WTC11 (cell line): ENCODE data around the gene PDE4A. TPM values are rescaled to one million over a fixed set of nuclear protein-coding genes. Genes with fewer than 3 reads are reported as not detected.
A peak's percentile ranks its signal among the peaks of the same experiment; 100 is the strongest.

ENCODE experiments used
- ATAC-seq: fragments of 200-7000 bp; cut with Tn5 transposase; 2 replicates; pipeline ENCODE4 v1.10.0; 2021; ENCODE audit warnings: mild to moderate bottlenecking, moderate library complexity
- CTCF ChIA-PET: fragments of 300-600 bp; sonication (Branson Sonifier 250); formaldehyde crosslinking; loops from one replicate; lab custom pipeline; 2021; ENCODE audit warnings: antibody characterized with exemption; lab: Charles Lee
- POLR2A ChIA-PET: fragments of 350-600 bp; sonication (Branson Sonifier 250); formaldehyde crosslinking; loops from one replicate; lab custom pipeline; 2021; ENCODE audit warnings: antibody characterized with exemption; lab: Charles Lee
- DNase-seq: peaks from one replicate; pipeline ENCODE4 v3.0.0; 2021; ENCODE audit warnings: low spot score
- H3K27ac Mint-ChIP-seq: 2 replicates; pipeline ENCODE4 v1.8.0; 2021; ENCODE audit warnings: mixed read lengths
- H3K27me3 Mint-ChIP-seq: 2 replicates; pipeline ENCODE4 v1.8.0; 2021; ENCODE audit warnings: low read depth, mild to moderate bottlenecking, moderate library complexity, mixed read lengths
- H3K36me3 Mint-ChIP-seq: 2 replicates; pipeline ENCODE4 v1.8.0; 2021; ENCODE audit warnings: mixed read lengths
- H3K4me1 Mint-ChIP-seq: 2 replicates; pipeline ENCODE4 v1.8.0; 2022; ENCODE audit warnings: mixed read lengths
- H3K4me3 Mint-ChIP-seq: 2 replicates; pipeline ENCODE4 v1.8.0; 2021; ENCODE audit warnings: mild to moderate bottlenecking, moderate library complexity, mixed read lengths
- H3K9me3 Mint-ChIP-seq: 2 replicates; pipeline ENCODE4 v1.8.0; 2021; ENCODE audit warnings: mixed read lengths
- ATF1 ChIP-seq: sonication (generic); formaldehyde crosslinking; IDR thresholded peaks from 2 replicates; pipeline ENCODE4 v1.8.1; 2023; ENCODE audit warnings: mild to moderate bottlenecking, moderate library complexity, missing genetic modification reagents
- CBFB ChIP-seq: sonication (generic); formaldehyde crosslinking; IDR thresholded peaks from 2 replicates; pipeline ENCODE4 v1.8.1; 2022; ENCODE audit warnings: mild to moderate bottlenecking, low read depth, missing genetic modification reagents
- ELF4 ChIP-seq: sonication (generic); formaldehyde crosslinking; IDR thresholded peaks from 2 replicates; pipeline ENCODE4 v1.8.1; 2022; ENCODE audit warnings: low read depth, mild to moderate bottlenecking, moderate library complexity, missing genetic modification reagents
- FOXK1 ChIP-seq: sonication (generic); formaldehyde crosslinking; IDR thresholded peaks from 2 replicates; pipeline ENCODE4 v1.8.0; 2022; ENCODE audit warnings: mild to moderate bottlenecking, moderate library complexity, missing genetic modification reagents
- GRHL2 ChIP-seq: fragments of 250-450 bp; sonication (Bioruptor Pico); IDR thresholded peaks from 2 replicates; pipeline ENCODE4 v1.8.0; 2022; ENCODE audit warnings: mild to moderate bottlenecking, moderate library complexity; ENCODE audit not compliant: insufficient replicate concordance, severe bottlenecking
- KAT7 ChIP-seq: sonication (generic); formaldehyde crosslinking; IDR thresholded peaks from 2 replicates; pipeline ENCODE4 v1.8.1; 2023; ENCODE audit warnings: missing genetic modification reagents, mild to moderate bottlenecking, borderline replicate concordance
- MAX ChIP-seq: sonication (generic); formaldehyde crosslinking; IDR thresholded peaks from 2 replicates; pipeline ENCODE4 v1.8.0; 2022; ENCODE audit warnings: mild to moderate bottlenecking, missing genetic modification reagents
- NR2C2 ChIP-seq: sonication (generic); formaldehyde crosslinking; IDR thresholded peaks from 2 replicates; pipeline ENCODE4 v1.8.0; 2022; ENCODE audit warnings: mild to moderate bottlenecking, missing genetic modification reagents
- NR3C1 ChIP-seq: sonication (generic); formaldehyde crosslinking; conservative IDR thresholded peaks from 2 replicates; pipeline ENCODE4 v1.8.1; 2023; ENCODE audit warnings: low read depth, mild to moderate bottlenecking, missing genetic modification reagents
- OVOL2 ChIP-seq: fragments of 250-450 bp; sonication (Bioruptor Pico); IDR thresholded peaks from 2 replicates; pipeline ENCODE4 v1.9.0; 2021; ENCODE audit warnings: mild to moderate bottlenecking, borderline replicate concordance
- SMAD3 ChIP-seq: sonication (generic); formaldehyde crosslinking; IDR thresholded peaks from 2 replicates; pipeline ENCODE4 v1.8.0; 2022; ENCODE audit warnings: missing genetic modification reagents, mild to moderate bottlenecking, borderline replicate concordance
- SP1 ChIP-seq: sonication (generic); formaldehyde crosslinking; conservative IDR thresholded peaks from 2 replicates; pipeline ENCODE4 v1.8.1; 2022; ENCODE audit warnings: missing genetic modification reagents
- TEAD4 ChIP-seq: sonication (generic); formaldehyde crosslinking; IDR thresholded peaks from 2 replicates; pipeline ENCODE4 v1.8.0; 2022; ENCODE audit warnings: mild to moderate bottlenecking, missing genetic modification reagents
- TP53 ChIP-seq: sonication (generic); formaldehyde crosslinking; IDR thresholded peaks from 2 replicates; pipeline ENCODE4 v1.8.1; 2023; ENCODE audit warnings: mild to moderate bottlenecking, missing genetic modification reagents
- ZBTB21 ChIP-seq: sonication (generic); formaldehyde crosslinking; IDR thresholded peaks from 2 replicates; pipeline ENCODE4 v1.8.1; 2023; ENCODE audit warnings: mild to moderate bottlenecking, missing genetic modification reagents, borderline replicate concordance
- ZNF232 ChIP-seq: sonication (generic); formaldehyde crosslinking; IDR thresholded peaks from 2 replicates; pipeline ENCODE4 v1.8.0; 2022; ENCODE audit warnings: mild to moderate bottlenecking, missing genetic modification reagents
- ZNF512 ChIP-seq: sonication (generic); formaldehyde crosslinking; IDR thresholded peaks from 2 replicates; pipeline ENCODE4 v1.8.1; 2022; ENCODE audit warnings: missing genetic modification reagents, borderline replicate concordance
- total RNA-seq: library from RNA; stranded (reverse); gene quantifications from 3 replicates; pipeline ENCODE4 v1.2.3, GENCODE V29; 2021
- TF ChIP-seq, protein P1 (sequence below): fragments of 250-450 bp; sonication (Bioruptor Pico); IDR thresholded peaks from 2 replicates; pipeline ENCODE4 v1.9.0; 2021; ENCODE audit warnings: moderate library complexity, mild to moderate bottlenecking, inconsistent platforms, borderline replicate concordance
- TF ChIP-seq, protein P2 (sequence below): sonication (generic); formaldehyde crosslinking; IDR thresholded peaks from 2 replicates; pipeline ENCODE4 v1.8.1; 2022; ENCODE audit warnings: low read depth, mild to moderate bottlenecking, moderate library complexity, missing genetic modification reagents, borderline replicate concordance

Gene PDE4A
- total RNA-seq, 1 experiment from 2014 or later: 5.9 TPM

GRCh38 chr19:10421240-10422045 lies 1.1 kb downstream of the PDE4A start:
- DNase-seq (no peak), ATAC-seq (no peak)
- H3K4me3 Mint-ChIP-seq: peak overlapping the region; percentile 4
- H3K36me3 Mint-ChIP-seq: no peaks in the 10 kb centered on the region
- peaks cover 94% of the 10 kb centered on the region for H3K27me3 Mint-ChIP-seq
- no peaks in the 10 kb centered on the region for H3K9me3 Mint-ChIP-seq
- ChIA-PET CTCF (interaction anchor here (0.5 to 4.8 kb wide), 18 partner anchors 8 to 280 kb away, joined by 3 to 51 read pairs (median 4); partner anchors contain the start of genes CDC37 and QTRT1), POLR2A (interaction anchor here (1.0 kb wide), 1 partner anchor 274 kb away, joined by 3 read pairs; no protein-coding TSS in a partner anchor)
- no peak overlapping the region for H3K27ac Mint-ChIP-seq
- TF ChIP-seq FOXK1 (CRISPR knock-in tag) (no peak), TEAD4 (CRISPR knock-in tag) (no peak), MAX (CRISPR knock-in tag) (no peak)
- peaks cover 24% of the 10 kb centered on the region for H3K4me1 Mint-ChIP-seq

DNA sequence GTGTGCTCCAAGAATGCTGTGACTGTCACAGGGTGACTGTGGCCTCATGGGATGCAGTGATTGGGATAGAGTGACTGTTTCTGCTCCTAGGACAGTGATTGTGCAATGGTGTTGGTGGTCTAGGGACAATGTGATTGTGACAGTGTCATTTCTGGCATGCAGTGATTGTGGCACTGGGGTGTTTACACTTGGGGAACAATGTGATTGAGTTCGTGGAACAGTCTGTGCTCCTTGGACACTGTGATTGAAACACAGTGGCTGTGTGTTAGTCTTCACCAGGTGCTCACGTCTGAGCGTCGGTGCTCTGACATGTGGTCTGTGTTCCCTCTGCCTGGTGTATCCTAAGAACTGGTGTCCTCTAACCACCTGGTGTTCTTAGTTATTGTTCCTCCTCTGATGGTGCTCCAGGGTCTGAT lies 1.7 kb downstream of the PDE4A start:
- CTCF ChIA-PET: interaction anchor here (0.5 to 4.8 kb wide), 7 partner anchors 8 to 57 kb away, joined by 3 to 51 read pairs (median 6); partner anchors contain the start of gene CDC37
- no peaks in the 10 kb centered on the region for H3K36me3 Mint-ChIP-seq
- peaks cover 22% of the 10 kb centered on the region for H3K4me1 Mint-ChIP-seq
- TF ChIP-seq SP1 (CRISPR knock-in tag) (no peak), GRHL2 (CRISPR knock-in tag) (no peak), TP53 (CRISPR knock-in tag) (no peak), OVOL2 (CRISPR knock-in tag) (no peak), CBFB (CRISPR knock-in tag) (no peak), ZBTB21 (no peak), KAT7 (CRISPR knock-in tag) (no peak)
- TF ChIP-seq, all 79 proteins: peak for 0
- no peak for DNase-seq
- peak overlapping the region; percentile 4 for H3K4me3 Mint-ChIP-seq
- no peaks in the 10 kb centered on the region for H3K9me3 Mint-ChIP-seq
- no peak for ATAC-seq
- POLR2A ChIA-PET: no interaction called here
- peaks cover 94% of the 10 kb centered on the region for H3K27me3 Mint-ChIP-seq
- H3K27ac Mint-ChIP-seq: no peak overlapping the region

DNA sequence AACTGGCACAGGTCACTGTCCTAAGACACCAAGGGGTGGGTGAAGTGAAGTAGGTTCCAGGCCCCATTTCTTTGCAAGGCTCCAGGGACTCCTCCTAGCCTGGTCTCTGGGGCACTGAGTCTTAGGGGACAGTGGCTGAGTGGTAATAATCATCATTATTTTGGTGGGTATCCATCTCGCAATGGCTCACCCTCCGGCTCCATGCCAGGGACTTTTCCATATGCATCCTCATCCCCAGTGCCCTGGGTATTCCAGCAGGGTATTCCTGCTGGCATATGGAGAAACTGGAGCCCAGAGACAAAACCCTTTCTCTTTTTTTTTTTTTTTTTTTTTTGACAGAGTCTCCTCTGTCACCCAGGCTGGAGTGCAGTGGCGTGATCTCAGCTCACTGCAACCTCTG lies 2.5 kb downstream of the PDE4A start:
- Mint-ChIP-seq H3K9me3 (no peaks in the 10 kb centered on the region), H3K27me3 (peaks cover 94% of the 10 kb centered on the region), H3K36me3 (no peaks in the 10 kb centered on the region), H3K4me3 (no peak overlapping the region), H3K27ac (no peak overlapping the region), H3K4me1 (peaks cover 19% of the 10 kb centered on the region)
- TF ChIP-seq, protein P1, sequence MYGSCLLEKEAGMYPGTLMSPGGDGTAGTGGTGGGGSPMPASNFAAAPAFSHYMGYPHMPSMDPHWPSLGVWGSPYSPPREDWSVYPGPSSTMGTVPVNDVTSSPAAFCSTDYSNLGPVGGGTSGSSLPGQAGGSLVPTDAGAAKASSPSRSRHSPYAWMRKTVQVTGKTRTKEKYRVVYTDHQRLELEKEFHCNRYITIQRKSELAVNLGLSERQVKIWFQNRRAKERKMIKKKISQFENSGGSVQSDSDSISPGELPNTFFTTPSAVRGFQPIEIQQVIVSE (CRISPR knock-in tag): no peak
- TF ChIP-seq NR3C1 (CRISPR knock-in tag): no peak
- no peak for TF ChIP-seq ZNF232 (CRISPR knock-in tag)
- no peak for TF ChIP-seq ZNF512
- no peak for TF ChIP-seq ELF4 (CRISPR knock-in tag)
- TF ChIP-seq, protein P2, sequence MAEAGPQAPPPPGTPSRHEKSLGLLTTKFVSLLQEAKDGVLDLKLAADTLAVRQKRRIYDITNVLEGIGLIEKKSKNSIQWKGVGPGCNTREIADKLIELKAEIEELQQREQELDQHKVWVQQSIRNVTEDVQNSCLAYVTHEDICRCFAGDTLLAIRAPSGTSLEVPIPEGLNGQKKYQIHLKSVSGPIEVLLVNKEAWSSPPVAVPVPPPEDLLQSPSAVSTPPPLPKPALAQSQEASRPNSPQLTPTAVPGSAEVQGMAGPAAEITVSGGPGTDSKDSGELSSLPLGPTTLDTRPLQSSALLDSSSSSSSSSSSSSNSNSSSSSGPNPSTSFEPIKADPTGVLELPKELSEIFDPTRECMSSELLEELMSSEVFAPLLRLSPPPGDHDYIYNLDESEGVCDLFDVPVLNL (CRISPR knock-in tag): no peak
- no peak for TF ChIP-seq NR2C2 (CRISPR knock-in tag)
- no peak for TF ChIP-seq TP53 (CRISPR knock-in tag)
- no peak for TF ChIP-seq TEAD4 (CRISPR knock-in tag)
- no peak for TF ChIP-seq SP1 (CRISPR knock-in tag)
- no peak for TF ChIP-seq SMAD3 (CRISPR knock-in tag)
- no peak for TF ChIP-seq ATF1
- POLR2A ChIA-PET: no interaction called here
- DNase-seq: no peak
- ATAC-seq: no peak
- CTCF ChIA-PET: interaction anchor here (1.2 to 4.8 kb wide), 6 partner anchors 9 to 134 kb away, joined by 4 to 51 read pairs (median 8); partner anchors contain the start of genes CDC37 and ICAM5
